Loucy (cell line): ENCODE results near the gene MT2A.

Source experiments
- H2AFZ ChIP-seq: fragments of 200-600 bp; sonication (generic); 2 replicates; pipeline ENCODE4 v1.6.0; 2016; ENCODE audit warnings: antibody characterized with exemption, mild to moderate bottlenecking, low read length, moderate library complexity
- H3F3A ChIP-seq: fragments of 200-600 bp; 2 replicates; pipeline ENCODE4 v1.6.0; 2016; ENCODE audit warnings: antibody characterized with exemption, low read depth, mild to moderate bottlenecking
- H3K27me3 ChIP-seq: fragments of 200-600 bp; sonication (generic); 2 replicates; pipeline ENCODE4 v1.6.1; 2014; ENCODE audit warnings: low read length, mild to moderate bottlenecking; ENCODE audit not compliant: insufficient read depth, poor library complexity, severe bottlenecking
- H3K36me3 ChIP-seq: fragments of 200-600 bp; sonication (generic); 2 replicates; pipeline ENCODE4 v1.6.1; 2016; ENCODE audit warnings: low read length; ENCODE audit not compliant: insufficient read depth
- H3K4me1 ChIP-seq: fragments of 200-600 bp; sonication (generic); 2 replicates; pipeline ENCODE4 v1.5.1; 2014; ENCODE audit warnings: low read length, mild to moderate bottlenecking; ENCODE audit not compliant: insufficient read depth, poor library complexity, severe bottlenecking
- H3K4me2 ChIP-seq: fragments of 200-600 bp; sonication (generic); 2 replicates; pipeline ENCODE4 v1.6.0; 2014; ENCODE audit warnings: antibody characterized with exemption, low read length, low read depth, mild to moderate bottlenecking; ENCODE audit not compliant: poor library complexity, severe bottlenecking
- H3K4me3 ChIP-seq: fragments of 200-600 bp; sonication (generic); 2 replicates; pipeline ENCODE4 v1.5.1; 2014; ENCODE audit warnings: low read length, mild to moderate bottlenecking, mixed read lengths; ENCODE audit not compliant: poor library complexity, severe bottlenecking
- H3K79me2 ChIP-seq: fragments of 200-600 bp; sonication (generic); 2 replicates; pipeline ENCODE4 v1.6.1; 2014; ENCODE audit warnings: low read length; ENCODE audit not compliant: insufficient read depth
- H3K9ac ChIP-seq: fragments of 200-600 bp; sonication (generic); 2 replicates; pipeline ENCODE4 v1.6.0; 2014; ENCODE audit warnings: mild to moderate bottlenecking, low read depth, low read length, moderate library complexity; ENCODE audit not compliant: poor library complexity, severe bottlenecking
- H3K9me2 ChIP-seq: fragments of 200-600 bp; sonication (generic); replicated peaks from 2 replicates; pipeline ENCODE4 v1.6.1; 2016; ENCODE audit warnings: low read depth, low read length, mixed read lengths
- H3K9me3 ChIP-seq: fragments of 200-600 bp; sonication (generic); 2 replicates; pipeline ENCODE4 v1.6.1; 2014; ENCODE audit warnings: mild to moderate bottlenecking, antibody characterized with exemption, low read length, low read depth; ENCODE audit not compliant: insufficient read depth
- H4K20me1 ChIP-seq: fragments of 200-600 bp; sonication (generic); 2 replicates; pipeline ENCODE4 v1.6.0; 2014; ENCODE audit warnings: antibody characterized with exemption, low read length, mild to moderate bottlenecking; ENCODE audit not compliant: insufficient read depth, poor library complexity, severe bottlenecking
- CTCF ChIP-seq: fragments of 200-600 bp; sonication (generic); conservative IDR thresholded peaks from 2 replicates; pipeline ENCODE4 v1.5.1; 2014; ENCODE audit warnings: mild to moderate bottlenecking, antibody characterized with exemption, low read length
- EZH2phosphoT487 ChIP-seq: fragments of 200-600 bp; IDR thresholded peaks from 2 replicates; pipeline ENCODE4 v1.6.1; 2018; ENCODE audit warnings: antibody characterized with exemption, mild to moderate bottlenecking, moderate library complexity, borderline replicate concordance

The MT2A gene

GRCh38 chr16:56615353-56615752 is 7.0 kb downstream of the MT2A start:
- no peak overlapping the region for H3K4me2 ChIP-seq
- no peak for TF ChIP-seq CTCF
- no peak for TF ChIP-seq EZH2phosphoT487
- no peaks in the 10 kb centered on the region for H4K20me1 ChIP-seq
- no peaks in the 10 kb centered on the region for H3K9me3 ChIP-seq
- no peak overlapping the region for H3K4me3 ChIP-seq
- H3K79me2 ChIP-seq, result no peaks in the 10 kb centered on the region
- no peak overlapping the region for H3K9ac ChIP-seq
- no peaks in the 10 kb centered on the region for H3K36me3 ChIP-seq
- no peaks in the 10 kb centered on the region for H3K27me3 ChIP-seq
- H3F3A ChIP-seq, result no peaks in the 10 kb centered on the region
- no peak overlapping the region for H2AFZ ChIP-seq
- H3K4me1 ChIP-seq, result peaks cover 5% of the 10 kb centered on the region
- no peaks in the 10 kb centered on the region for H3K9me2 ChIP-seq

DNA sequence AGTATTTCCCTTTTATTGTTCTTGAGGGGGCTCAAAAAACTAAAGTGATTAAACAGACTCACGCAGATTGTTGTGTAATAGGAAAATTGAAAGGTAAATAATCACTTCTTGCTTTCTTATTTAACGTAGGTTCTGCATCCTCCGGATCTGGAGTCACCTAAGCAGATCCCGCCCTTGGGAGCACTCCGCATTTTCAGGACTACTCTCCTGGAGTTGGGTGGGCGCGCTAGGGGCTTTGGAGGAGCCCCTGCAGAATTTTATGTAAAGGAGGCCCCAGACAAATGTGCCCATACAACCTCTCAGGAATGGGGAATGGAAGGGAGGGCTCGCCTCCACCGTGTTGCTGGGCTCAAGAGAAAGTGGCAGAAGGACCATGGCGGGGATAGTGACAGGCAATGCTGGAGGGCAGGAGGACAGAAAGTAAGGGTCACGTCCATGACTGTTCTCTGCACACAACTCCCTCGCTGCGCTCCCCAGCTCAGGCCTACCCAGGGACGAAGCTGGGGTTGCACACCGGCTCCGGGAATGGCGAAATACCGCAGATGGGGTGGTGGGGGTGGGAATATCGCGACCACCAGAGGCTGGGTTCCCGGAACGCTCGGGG is 8.3 kb downstream of the MT2A start:
- no peak overlapping the region for H3K4me2 ChIP-seq
- H3K36me3 ChIP-seq, result no peaks in the 10 kb centered on the region
- no peak overlapping the region for H3K9ac ChIP-seq
- H3K27me3 ChIP-seq, result no peaks in the 10 kb centered on the region
- no peaks in the 10 kb centered on the region for H3F3A ChIP-seq
- no peaks in the 10 kb centered on the region for H3K79me2 ChIP-seq
- TF ChIP-seq EZH2phosphoT487 (no peak), CTCF (no peak)
- H3K4me1 ChIP-seq, result no peaks in the 10 kb centered on the region
- no peaks in the 10 kb centered on the region for H3K9me3 ChIP-seq
- no peaks in the 10 kb centered on the region for H4K20me1 ChIP-seq
- no peak overlapping the region for H3K4me3 ChIP-seq
- no peak overlapping the region for H2AFZ ChIP-seq
- H3K9me2 ChIP-seq, result no peaks in the 10 kb centered on the region

DNA sequence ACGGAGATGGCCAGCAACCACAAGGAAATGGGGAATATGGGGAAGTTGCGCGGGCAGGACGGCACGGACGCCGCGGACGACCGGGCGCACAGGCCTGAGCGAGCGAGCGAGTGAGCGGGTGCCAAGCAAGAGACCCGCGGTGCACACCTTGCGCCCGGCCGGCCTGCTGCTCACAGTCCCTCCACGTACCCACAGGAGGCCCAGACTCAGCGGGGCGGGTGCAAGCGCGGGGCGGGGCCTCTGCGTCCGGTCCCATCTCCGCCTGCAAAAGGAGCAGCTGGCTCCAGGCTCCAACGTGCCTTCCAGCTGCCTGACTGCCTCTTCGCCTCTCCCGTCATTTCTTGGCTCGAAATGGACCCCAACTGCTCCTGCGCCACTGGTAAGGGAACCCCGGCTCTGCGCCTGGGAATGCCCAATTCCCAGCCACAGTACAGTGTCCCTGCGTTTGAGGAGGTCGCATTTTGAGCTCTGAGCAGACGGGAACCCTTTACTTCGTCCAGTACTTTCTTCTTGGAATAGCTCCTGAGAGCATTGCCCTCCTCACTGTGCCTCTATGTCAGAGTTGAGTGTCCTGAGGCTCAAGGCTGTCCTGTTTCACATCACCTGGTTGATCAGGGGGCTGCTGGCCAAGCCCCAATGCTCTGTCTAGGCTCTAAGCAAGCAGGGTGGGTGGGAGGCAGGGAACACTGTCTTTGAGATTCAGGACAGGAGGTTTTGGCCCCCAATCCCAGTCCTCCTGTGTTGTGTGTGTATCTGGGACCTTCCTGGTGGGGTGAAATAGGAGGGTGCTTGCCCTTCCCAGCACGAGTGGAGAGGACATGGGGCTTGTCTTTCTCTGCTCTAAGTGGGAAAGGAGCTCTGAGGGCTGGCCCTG is 9.1 kb downstream of the MT2A start:
- Histone ChIP-seq H3K4me2 (no peak overlapping the region), H3K9ac (no peak overlapping the region), H2AFZ (no peak overlapping the region), H3F3A (no peaks in the 10 kb centered on the region), H3K4me1 (no peaks in the 10 kb centered on the region), H3K36me3 (no peaks in the 10 kb centered on the region), H3K27me3 (no peaks in the 10 kb centered on the region), H3K9me3 (no peaks in the 10 kb centered on the region), H3K4me3 (no peak overlapping the region), H3K9me2 (no peaks in the 10 kb centered on the region), H4K20me1 (no peaks in the 10 kb centered on the region), H3K79me2 (no peaks in the 10 kb centered on the region)
- no peak for TF ChIP-seq EZH2phosphoT487
- TF ChIP-seq CTCF, result no peak
